GM18499 (cell line): Measurements from ENCODE around the gene SSC4D.
"Not testable (repeated sequence)": the region's sequence is repeated elsewhere in the genome, so short reads cannot be mapped to it uniquely, and the experiment has no call there.

ENCODE experiments used
- ATAC-seq: cut with Tn5 transposase; IDR thresholded peaks from one replicate; pipeline ENCODE4 v1.9.1; 2021; ENCODE audit warnings: moderate number of reproducible peaks; ENCODE audit not compliant: insufficient read depth, unreplicated experiment

Gene SSC4D

GRCh38 chr7:76409537-76409936, at the start of gene SSC4D:
SSC4D (minus strand) TSS chr7:76409697; CDS start chr7:76404439, 5,258 bp downstream.
- ATAC-seq = no peak

GRCh38 chr7:76458504-76458903, 49.0 kb upstream of the SSC4D start:
- not testable (repeated sequence) for ATAC-seq

- not testable (repeated sequence) for ATAC-seq
Measured at GRCh38 chr7:76457017-76457416, 47.5 kb upstream of the SSC4D start.

GRCh38 chr7:76445577-76446008, 36.1 kb upstream of the SSC4D start:
- peak; percentile 80 for ATAC-seq

GRCh38 chr7:76443846-76444245, 34.3 kb upstream of the SSC4D start:
- not testable (repeated sequence) for ATAC-seq

GRCh38 chr7:76442664-76443446, 33.4 kb upstream of the SSC4D start:
- ATAC-seq = not testable (repeated sequence)

GRCh38 chr7:76441792-76442191, 32.3 kb upstream of the SSC4D start:
- not testable (repeated sequence) for ATAC-seq

GRCh38 chr7:76440404-76440803, 30.9 kb upstream of the SSC4D start:
- ATAC-seq = not testable (repeated sequence)

- not testable (repeated sequence) for ATAC-seq
Measured at GRCh38 chr7:76439120-76439888, 29.8 kb upstream of the SSC4D start.

- ATAC-seq = not testable (repeated sequence)
Measured at GRCh38 chr7:76437873-76438272, 28.4 kb upstream of the SSC4D start.

- ATAC-seq = no peak
Measured at GRCh38 chr7:76430836-76431235, 21.3 kb upstream of the SSC4D start.

GRCh38 chr7:76430211-76430610, 20.7 kb upstream of the SSC4D start:
- no peak for ATAC-seq

GRCh38 chr7:76428868-76429805, 19.6 kb upstream of the SSC4D start:
- no peak for ATAC-seq

GRCh38 chr7:76428149-76428823, 18.8 kb upstream of the SSC4D start:
- ATAC-seq = no peak

- no peak for ATAC-seq
Measured at GRCh38 chr7:76427635-76428034, 18.1 kb upstream of the SSC4D start.

GRCh38 chr7:76426246-76426645, 16.7 kb upstream of the SSC4D start:
- no peak for ATAC-seq

- not testable (repeated sequence) for ATAC-seq
Measured at GRCh38 chr7:76425558-76425957, 16.1 kb upstream of the SSC4D start.

GRCh38 chr7:76425156-76425555, 15.7 kb upstream of the SSC4D start:
- no peak for ATAC-seq

- no peak for ATAC-seq
Measured at GRCh38 chr7:76424413-76425111, 15.1 kb upstream of the SSC4D start, which contains the start of gene ZP3. ZP3 (plus strand) TSS chr7:76424950; CDS start chr7:76424965, 15 bp downstream.
